DOHH2 (cell line): Measurements from ENCODE around the gene KRTAP19-2.
"Not testable (repeated sequence)": the region's sequence is repeated elsewhere in the genome, so short reads cannot be mapped to it uniquely, and the experiment has no call there.

Experiments
- H3F3A ChIP-seq: fragments of 200-600 bp; sonication (generic), shearing (Covaris generic); 2 replicates; pipeline ENCODE4 v1.6.0; 2016; ENCODE audit warnings: antibody characterized with exemption, mild to moderate bottlenecking; ENCODE audit not compliant: control insufficient read depth, insufficient read depth
- H3K27ac ChIP-seq: fragments of 200-600 bp; sonication (generic); 2 replicates; pipeline ENCODE4 v1.5.1; 2014; ENCODE audit warnings: low read depth, mild to moderate bottlenecking, low read length, moderate library complexity
- H3K27me3 ChIP-seq: fragments of 200-600 bp; sonication (generic); 2 replicates; pipeline ENCODE4 v1.6.1; 2014; ENCODE audit warnings: mild to moderate bottlenecking, low read length, mixed read lengths; ENCODE audit not compliant: control insufficient read depth
- H3K36me3 ChIP-seq: fragments of 200-600 bp; sonication (generic); 2 replicates; pipeline ENCODE4 v1.6.1; 2014; ENCODE audit warnings: mild to moderate bottlenecking, low read length, moderate library complexity, mixed read lengths; ENCODE audit not compliant: control insufficient read depth
- H3K4me1 ChIP-seq: fragments of 200-600 bp; sonication (generic); 2 replicates; pipeline ENCODE4 v1.6.1; 2014; ENCODE audit warnings: mild to moderate bottlenecking, low read length, mixed read lengths; ENCODE audit not compliant: control insufficient read depth
- H3K4me2 ChIP-seq: fragments of 200-600 bp; sonication (generic); 2 replicates; pipeline ENCODE4 v1.6.0; 2014; ENCODE audit warnings: mild to moderate bottlenecking, low read length, moderate library complexity
- H3K4me3 ChIP-seq: fragments of 200-600 bp; sonication (generic); 2 replicates; pipeline ENCODE4 v1.5.1; 2014; ENCODE audit warnings: mild to moderate bottlenecking, low read length, mixed read lengths
- H3K79me2 ChIP-seq: fragments of 200-600 bp; sonication (generic); 2 replicates; pipeline ENCODE4 v1.6.1; 2014; ENCODE audit warnings: mild to moderate bottlenecking, low read length, mixed read lengths; ENCODE audit not compliant: control insufficient read depth
- H3K9me2 ChIP-seq: fragments of 200-600 bp; sonication (generic); replicated peaks from 2 replicates; pipeline ENCODE4 v1.6.1; 2014; ENCODE audit warnings: mild to moderate bottlenecking, low read length, mixed read lengths; ENCODE audit not compliant: control insufficient read depth
- H3K9me3 ChIP-seq: fragments of 200-600 bp; sonication (generic); 2 replicates; pipeline ENCODE4 v1.6.1; 2014; ENCODE audit warnings: antibody characterized with exemption, low read length, mixed read lengths; ENCODE audit not compliant: control insufficient read depth, insufficient read depth
- H4K20me1 ChIP-seq: fragments of 200-600 bp; sonication (generic); 2 replicates; pipeline ENCODE4 v1.6.0; 2014; ENCODE audit warnings: low read depth, mild to moderate bottlenecking, antibody characterized with exemption, low read length, moderate library complexity; ENCODE audit not compliant: control insufficient read depth, insufficient read depth
- CTCF ChIP-seq: fragments of 200-600 bp; sonication (generic); IDR thresholded peaks from one replicate; pipeline ENCODE4 v1.5.1; 2014; ENCODE audit warnings: antibody characterized with exemption, mild to moderate bottlenecking, low read depth, low read length; ENCODE audit not compliant: poor library complexity, severe bottlenecking
- EZH2phosphoT487 ChIP-seq: fragments of 200-600 bp; sonication (generic); IDR thresholded peaks from 2 replicates; pipeline ENCODE4 v1.6.1; 2017; ENCODE audit warnings: borderline replicate concordance, mild to moderate bottlenecking, antibody characterized with exemption, low read length, moderate library complexity, mixed read lengths

The KRTAP19-2 gene

GRCh38 chr21:30505621-30506205, 18.5 kb upstream of the KRTAP19-2 start:
- H3K4me1 ChIP-seq, H3F3A ChIP-seq, H3K9me3 ChIP-seq, H3K27ac ChIP-seq, H3K9me2 ChIP-seq, H3K36me3 ChIP-seq, H4K20me1 ChIP-seq, H3K4me2 ChIP-seq, H3K79me2 ChIP-seq, H3K4me3 ChIP-seq, H3K27me3 ChIP-seq: not testable (repeated sequence)
- TF ChIP-seq CTCF = peak; percentile 64

DNA sequence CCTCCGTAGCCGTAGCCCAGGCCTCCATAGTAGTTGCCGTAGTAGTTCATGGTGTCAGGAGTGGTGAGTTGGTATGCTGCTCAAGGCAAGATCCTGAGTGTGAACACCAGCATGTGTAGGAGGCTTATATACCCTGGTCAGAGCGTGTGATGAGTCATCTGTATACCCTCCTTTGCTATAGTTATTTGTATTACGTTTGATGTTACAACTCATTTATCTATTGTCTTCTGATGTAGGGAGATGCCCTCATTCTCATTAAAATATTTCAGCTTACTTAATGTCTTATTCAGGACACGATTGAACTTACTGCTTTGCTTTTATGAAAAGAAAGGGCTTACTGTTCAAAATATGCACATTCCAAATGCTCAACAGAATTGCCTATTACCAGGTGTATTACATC, 14.8 kb upstream of the KRTAP19-2 start, which contains the start of gene KRTAP19-5:
Gene KRTAP19-5 (minus strand): TSS at position 101 of the 400 bp plus-strand sequence. CDS start 51 bp downstream, at position 50.
- no peaks in the 10 kb centered on the region for H3K9me2 ChIP-seq
- no peak within 1 kb of the TSS for H3K4me3 ChIP-seq
- no peaks in the 10 kb centered on the region for H3K36me3 ChIP-seq
- H3K27me3 ChIP-seq = no peaks in the 10 kb centered on the region
- H3K27ac ChIP-seq = no peak within 1 kb of the TSS
- no peaks in the 10 kb centered on the region for H3K4me1 ChIP-seq
- no peak within 1 kb of the TSS for H3K4me2 ChIP-seq
- no peaks in the 10 kb centered on the region for H3K9me3 ChIP-seq
- no peaks in the 10 kb centered on the region for H3K79me2 ChIP-seq
- no peaks in the 10 kb centered on the region for H3F3A ChIP-seq
- H4K20me1 ChIP-seq = no peaks in the 10 kb centered on the region
- TF ChIP-seq EZH2phosphoT487 (no peak), CTCF (no peak)

DNA sequence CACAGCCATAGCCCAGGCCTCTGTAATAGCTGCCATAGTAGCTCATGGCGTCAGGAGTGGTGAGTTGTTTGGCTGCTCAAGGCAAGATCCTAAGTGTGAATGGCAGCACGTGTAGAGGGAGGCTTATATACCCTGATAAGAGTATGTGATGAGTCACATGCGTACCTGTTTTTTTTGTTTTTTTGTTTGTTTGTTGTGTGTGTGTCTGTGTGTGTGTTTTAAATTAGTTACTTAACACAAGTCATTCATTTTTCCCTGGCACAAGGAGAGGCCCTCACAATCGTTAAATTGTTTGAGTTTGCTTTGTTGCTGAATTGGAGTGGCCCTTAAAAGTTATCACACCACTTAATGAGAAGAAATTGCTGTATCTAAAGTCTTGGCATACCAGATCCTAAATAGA, 9.8 kb upstream of the KRTAP19-2 start, which contains the start of gene KRTAP19-4:
Gene KRTAP19-4 (minus strand): TSS at position 101 of the 400 bp plus-strand sequence. CDS start 55 bp downstream, at position 46.
- Histone ChIP-seq H3K4me1 (no peaks in the 10 kb centered on the region), H3K9me2 (no peaks in the 10 kb centered on the region), H3F3A (no peaks in the 10 kb centered on the region), H3K4me3 (no peak within 1 kb of the TSS), H3K27me3 (no peaks in the 10 kb centered on the region), H3K4me2 (no peak within 1 kb of the TSS), H3K36me3 (no peaks in the 10 kb centered on the region), H3K9me3 (no peaks in the 10 kb centered on the region), H3K27ac (no peak within 1 kb of the TSS), H3K79me2 (no peaks in the 10 kb centered on the region), H4K20me1 (no peaks in the 10 kb centered on the region)
- TF ChIP-seq EZH2phosphoT487 (no peak), CTCF (no peak)
